ENCODE results near the gene GRAP2.

GRCh38 chr22:39871008-39871798, 29.7 kb upstream of the GRAP2 start:
- TF ChIP-seq CTCF (IDR thresholded peaks at IDR 0.05) (no peak), EZH2 (IDR thresholded peaks at IDR 0.05; ENCODE audit: borderline replicate concordance, insufficient read depth, low read depth, low read length, poor library complexity, severe bottlenecking) (no peak)
